Neural progenitor cell (in vitro differentiated cells): ENCODE data around the gene PDLIM4.

Experiments
- CTCF ChIP-seq: fragments of 200-600 bp; sonication (generic); IDR thresholded peaks from 2 replicates; pipeline ENCODE4 v1.5.1; 2017; ENCODE audit warnings: antibody characterized with exemption, mild to moderate bottlenecking
- EZH2 ChIP-seq: fragments of 200-600 bp; sonication (generic); IDR thresholded peaks from 2 replicates; pipeline ENCODE4 v1.6.1; 2017; ENCODE audit warnings: antibody characterized with exemption, mild to moderate bottlenecking, moderate library complexity
- EZH2phosphoT487 ChIP-seq: fragments of 200-600 bp; sonication (generic); IDR thresholded peaks from 2 replicates; pipeline ENCODE4 v1.6.1; 2017; ENCODE audit warnings: antibody characterized with exemption

DNA sequence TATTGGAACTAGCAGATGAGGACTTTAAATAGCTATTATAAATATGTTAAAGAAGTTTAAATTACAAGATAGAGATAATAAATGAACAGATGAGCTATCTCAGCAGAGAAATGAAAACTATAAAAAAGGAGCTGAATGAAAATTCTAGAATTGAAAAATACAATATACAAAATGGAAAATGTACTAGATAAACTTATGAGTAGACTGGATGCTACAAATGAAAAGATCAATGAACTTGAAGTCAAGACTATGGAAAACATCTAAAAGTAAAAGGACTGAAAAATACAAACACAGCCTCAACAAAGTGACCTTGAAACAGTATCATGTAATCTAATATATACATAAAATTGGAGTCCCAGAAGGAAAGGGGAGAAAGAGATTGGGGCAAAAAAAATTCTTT lies 10.7 kb upstream of the PDLIM4 start:
- TF ChIP-seq CTCF (no peak), EZH2 (no peak), EZH2phosphoT487 (no peak)
